Fibroblast of skin of left biceps (primary cell): ENCODE measurements around the gene HES7.
"Not testable (repeated sequence)": the region's sequence is repeated elsewhere in the genome, so short reads cannot be mapped to it uniquely, and the experiment has no call there.

Source experiments
- DNase-seq, 2 experiments: peaks; one replicate each; pipeline ENCODE4 v3.0.0-alpha.2; 2013; ENCODE audit warnings: low read depth in 2 of 2

Gene HES7

GRCh38 chr17:8122422-8122923 is 1.4 kb downstream of the HES7 start:
- DNase-seq: no peak

- no peak for DNase-seq
These were observed 2.1 kb downstream of the HES7 start for GRCh38 chr17:8121681-8122421.

- DNase-seq: no peak
These were observed 2.6 kb downstream of the HES7 start for GRCh38 chr17:8121407-8121680.

GRCh38 chr17:8120520-8121406 is 3.1 kb downstream of the HES7 start:
- peak; percentile 35 to 42 for DNase-seq

- DNase-seq: peak; percentile 84 to 87
These were observed 4.1 kb downstream of the HES7 start for GRCh38 chr17:8119581-8120519.

GRCh38 chr17:8118769-8119580 is 4.9 kb downstream of the HES7 start:
- DNase-seq: peak; percentile 53 to 56

- DNase-seq: no peak
These were observed 5.7 kb downstream of the HES7 start, which contains the start of gene ALOXE3 for GRCh38 chr17:8117980-8118768. ALOXE3 (minus strand) TSS chr17:8118514; CDS start chr17:8117990, 524 bp downstream.

- no peak for DNase-seq
These were observed 6.4 kb downstream of the HES7 start for GRCh38 chr17:8117367-8117979.

- no peak for DNase-seq
These were observed 7.1 kb downstream of the HES7 start for GRCh38 chr17:8116776-8117175.

GRCh38 chr17:8110907-8111306 is 13.0 kb downstream of the HES7 start:
- no peak for DNase-seq

- no peak for DNase-seq
These were observed 13.5 kb downstream of the HES7 start for GRCh38 chr17:8110456-8110804.

- DNase-seq: no peak
These were observed 14.0 kb downstream of the HES7 start for GRCh38 chr17:8109661-8110455.

GRCh38 chr17:8108972-8109660 is 14.8 kb downstream of the HES7 start:
- DNase-seq: no peak

- not testable (repeated sequence) for DNase-seq
These were observed 16.9 kb downstream of the HES7 start for GRCh38 chr17:8106980-8107379.

GRCh38 chr17:8105957-8106398 is 17.9 kb downstream of the HES7 start:
- DNase-seq: no peak

- DNase-seq: no peak
These were observed 19.0 kb downstream of the HES7 start for GRCh38 chr17:8104911-8105310.

- no peak for DNase-seq
These were observed 20.4 kb downstream of the HES7 start for GRCh38 chr17:8103549-8103948.

- DNase-seq: no peak
These were observed 22.2 kb downstream of the HES7 start for GRCh38 chr17:8101721-8102120.
